Measurements from ENCODE around the gene THRB. TPM values are rescaled to one million over a fixed set of nuclear protein-coding genes. Genes with fewer than 3 reads are reported as not detected.

The THRB gene
- polyA plus RNA-seq, 3 donors: 27.1 to 31.1 (median 28.1) TPM

- no peak for DNase-seq (ENCODE audit: low read depth in 3 of 3, low spot score in 2 of 3)
Measured at GRCh38 chr3:24359102-24359501, 135.5 kb downstream of the THRB start.

GRCh38 chr3:24357635-24358034 is 137.0 kb downstream of the THRB start:
- DNase-seq (ENCODE audit: low read depth in 3 of 3, low spot score in 2 of 3): no peak

GRCh38 chr3:24355806-24356205 is 138.8 kb downstream of the THRB start:
- no peak for DNase-seq (ENCODE audit: low read depth in 3 of 3, low spot score in 2 of 3)

- DNase-seq (ENCODE audit: low read depth in 3 of 3, low spot score in 2 of 3): no peak
Measured at GRCh38 chr3:24354230-24354629, 140.4 kb downstream of the THRB start.

- DNase-seq (ENCODE audit: low read depth in 3 of 3, low spot score in 2 of 3): no peak
Measured at GRCh38 chr3:24352893-24353553, 141.6 kb downstream of the THRB start.

- no peak for DNase-seq (ENCODE audit: low read depth in 3 of 3, low spot score in 2 of 3)
Measured at GRCh38 chr3:24351779-24352469, 142.7 kb downstream of the THRB start.

- DNase-seq (ENCODE audit: low read depth in 3 of 3, low spot score in 2 of 3): no peak
Measured at GRCh38 chr3:24349367-24350019, 145.2 kb downstream of the THRB start.

- DNase-seq (ENCODE audit: low read depth in 3 of 3, low spot score in 2 of 3): no peak
Measured at GRCh38 chr3:24348348-24348747, 146.3 kb downstream of the THRB start.

- DNase-seq (ENCODE audit: low read depth in 3 of 3, low spot score in 2 of 3): no peak
Measured at GRCh38 chr3:24344784-24345439, 149.7 kb downstream of the THRB start.

GRCh38 chr3:24343084-24343783 is 151.4 kb downstream of the THRB start:
- no peak for DNase-seq (ENCODE audit: low read depth in 3 of 3, low spot score in 2 of 3)

GRCh38 chr3:24342275-24342674 is 152.4 kb downstream of the THRB start:
- no peak for DNase-seq (ENCODE audit: low read depth in 3 of 3, low spot score in 2 of 3)

- DNase-seq (ENCODE audit: low read depth in 3 of 3, low spot score in 2 of 3): no peak
Measured at GRCh38 chr3:24341668-24342067, 153.0 kb downstream of the THRB start.

- no peak for DNase-seq (ENCODE audit: low read depth in 3 of 3, low spot score in 2 of 3)
Measured at GRCh38 chr3:24340966-24341365, 153.7 kb downstream of the THRB start.

- no peak for DNase-seq (ENCODE audit: low read depth in 3 of 3, low spot score in 2 of 3)
Measured at GRCh38 chr3:24340161-24340560, 154.5 kb downstream of the THRB start.

GRCh38 chr3:24339266-24339825 is 155.3 kb downstream of the THRB start:
- no peak for DNase-seq (ENCODE audit: low read depth in 3 of 3, low spot score in 2 of 3)

GRCh38 chr3:24338409-24339130 is 156.1 kb downstream of the THRB start:
- DNase-seq (ENCODE audit: low read depth in 3 of 3, low spot score in 2 of 3): no peak

- no peak for DNase-seq (ENCODE audit: low read depth in 3 of 3, low spot score in 2 of 3)
Measured at GRCh38 chr3:24336101-24336500, 158.5 kb downstream of the THRB start.

GRCh38 chr3:24332092-24332491 is 162.6 kb downstream of the THRB start:
- no peak for DNase-seq (ENCODE audit: low read depth in 3 of 3, low spot score in 2 of 3)

- DNase-seq (ENCODE audit: low read depth in 3 of 3, low spot score in 2 of 3): no peak
Measured at GRCh38 chr3:24323272-24323671, 171.4 kb downstream of the THRB start.

- DNase-seq (ENCODE audit: low read depth in 3 of 3, low spot score in 2 of 3): no peak
Measured at GRCh38 chr3:24320601-24321000, 174.0 kb downstream of the THRB start.
